Activated CD8-positive, alpha-beta memory T cell treated with anti-CD3 and anti-CD28 coated beads for 36 hours (primary cell): ENCODE results near the gene CST9. TPM values are rescaled to one million over a fixed set of nuclear protein-coding genes. Genes with fewer than 3 reads are reported as not detected.
"Not testable (repeated sequence)": the region's sequence is repeated elsewhere in the genome, so short reads cannot be mapped to it uniquely, and the experiment has no call there.

Experiments used
- CTCF ChIA-PET: fragments of 350-600 bp; sonication (Branson Sonifier 250); formaldehyde crosslinking; loops from one replicate; lab custom pipeline; 2021; ENCODE audit warnings: antibody characterized with exemption; lab: Charles Lee
- POLR2A ChIA-PET: fragments of 350-600 bp; sonication (Branson Sonifier 250); formaldehyde crosslinking; loops from one replicate; lab custom pipeline; 2021; ENCODE audit warnings: antibody characterized with exemption; lab: Charles Lee
- total RNA-seq, 2 experiments: library from RNA; stranded (reverse); gene quantifications; one replicate each; pipeline ENCODE4 v1.2.3, GENCODE V29; 2021

Gene CST9
- total RNA-seq, 2 experiments from 2014 or later: not detected

- POLR2A ChIA-PET: no interaction called here
- CTCF ChIA-PET: no interaction called here
These were observed 20.4 kb upstream of the CST9 start for GRCh38 chr20:23626040-23626620.

DNA sequence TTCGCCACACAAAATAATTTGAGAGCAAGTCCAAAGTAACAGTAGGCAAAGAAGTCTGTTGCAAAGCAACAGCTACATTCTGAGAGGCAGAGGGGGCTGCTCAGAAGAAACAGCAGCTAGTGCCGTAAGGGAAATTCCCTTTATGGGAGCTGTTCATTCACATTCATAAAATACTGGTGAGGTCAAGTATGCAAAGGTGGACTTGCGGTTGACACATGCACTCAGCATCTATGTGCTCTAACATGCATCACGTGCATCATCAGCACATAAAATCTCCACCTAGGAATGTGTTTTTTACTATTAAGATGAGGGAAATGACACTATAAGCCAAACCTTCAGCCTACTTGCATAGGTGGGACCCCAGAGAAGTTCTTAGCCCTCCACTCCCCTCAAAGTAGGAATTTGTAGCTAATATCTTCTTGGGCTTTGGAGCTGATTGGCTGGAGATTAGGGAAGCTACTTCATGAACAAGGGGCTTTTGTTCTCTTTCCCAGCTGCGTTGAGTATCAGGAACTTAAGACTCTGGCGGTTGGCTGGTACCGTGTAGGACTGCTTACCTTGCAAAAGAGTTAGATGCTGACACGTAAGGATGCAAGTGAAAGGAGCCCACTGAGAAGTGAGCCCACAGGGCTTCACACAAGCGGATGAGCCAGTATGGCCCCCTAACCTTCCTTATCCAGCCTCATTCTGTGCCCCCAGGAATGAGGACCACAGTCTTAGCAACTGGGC, 19.7 kb upstream of the CST9 start:
- CTCF ChIA-PET: no interaction called here
- POLR2A ChIA-PET: no interaction called here

DNA sequence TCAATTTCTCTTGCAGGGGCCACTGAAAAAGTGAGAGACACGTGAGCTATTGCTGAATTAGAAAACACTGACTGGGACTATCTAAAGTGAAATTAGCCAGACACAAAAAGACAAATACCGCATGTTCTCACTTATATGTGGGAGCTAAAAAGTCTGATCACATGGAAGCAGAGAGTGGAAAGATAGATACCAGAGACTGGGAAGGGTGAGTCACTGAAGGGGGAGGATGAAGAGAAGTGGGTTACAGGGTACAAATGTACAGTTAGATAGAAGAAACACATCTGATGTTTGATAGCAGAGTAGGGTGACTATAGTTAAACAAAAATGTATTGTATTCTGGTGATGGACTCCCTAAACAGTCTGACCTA, 18.6 kb upstream of the CST9 start:
- ChIA-PET POLR2A (no interaction called here), CTCF (no interaction called here)

GRCh38 chr20:23623666-23624323, 18.1 kb upstream of the CST9 start:
- ChIA-PET CTCF (no interaction called here), POLR2A (no interaction called here)

DNA sequence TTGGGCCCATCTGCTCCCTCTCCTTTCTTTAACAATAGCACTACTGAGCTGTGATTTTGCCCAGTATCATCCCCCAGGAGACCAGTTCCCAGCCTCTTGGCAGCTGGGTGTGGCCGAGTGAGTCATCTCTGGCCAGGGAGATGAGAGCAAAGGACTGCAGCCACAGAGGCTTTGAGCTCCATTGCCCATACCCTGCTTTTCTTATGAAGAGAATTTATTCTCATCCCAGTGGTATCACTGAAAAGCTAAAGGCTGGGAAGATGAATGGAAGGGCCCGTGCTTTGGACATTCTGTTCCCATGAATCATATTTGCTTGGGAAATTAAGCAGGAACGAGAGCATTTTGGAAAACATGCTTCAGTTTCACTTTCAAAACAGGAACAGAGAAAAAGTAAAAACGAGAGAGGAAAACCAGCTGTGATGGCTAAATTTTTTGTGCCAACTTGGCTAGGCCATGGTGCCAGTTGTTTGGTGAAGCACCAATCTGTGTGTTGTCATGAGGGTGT, 17.2 kb upstream of the CST9 start:
- ChIA-PET CTCF (no interaction called here), POLR2A (no interaction called here)

- CTCF ChIA-PET: not testable (repeated sequence)
These were observed 16.7 kb upstream of the CST9 start for GRCh38 chr20:23622401-23622800.

DNA sequence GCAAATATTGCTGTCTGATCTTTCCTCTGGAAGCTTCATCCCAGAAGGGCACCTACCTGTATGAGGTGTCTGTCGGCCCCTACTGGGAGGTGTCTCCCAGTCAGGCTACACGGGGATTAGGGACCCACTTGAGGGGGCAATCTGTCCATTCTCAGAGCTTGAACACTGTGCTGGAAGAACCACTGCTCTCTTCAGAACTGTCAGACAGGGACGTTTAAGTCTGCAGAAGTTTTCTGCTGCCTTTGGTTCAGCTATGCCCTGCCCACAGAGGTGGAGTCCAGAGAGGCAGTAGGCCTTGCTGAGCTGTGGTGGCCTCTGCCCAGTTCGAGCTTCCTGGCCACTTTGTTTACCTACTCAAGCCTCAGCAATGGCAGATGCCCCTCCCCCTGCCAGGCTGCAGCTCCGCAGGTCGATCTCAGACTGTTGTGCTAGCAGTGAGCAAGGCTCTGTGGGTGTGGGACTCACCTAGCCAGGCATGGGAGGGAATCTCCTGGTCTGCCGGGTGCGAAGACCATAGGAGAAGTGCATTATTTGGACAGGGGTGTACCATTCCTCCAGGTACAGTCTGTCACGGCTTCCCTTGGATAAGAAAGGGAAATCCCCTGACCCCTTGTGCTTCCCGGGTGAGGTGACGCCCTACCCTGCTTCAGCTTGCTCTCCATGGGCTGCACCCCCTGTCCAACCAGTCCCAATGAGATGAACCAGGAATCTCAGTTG, 15.1 kb upstream of the CST9 start:
- CTCF ChIA-PET: not testable (repeated sequence)

More at GRCh38 chr20:23622401-23622800, 16.7 kb upstream of the CST9 start:
- POLR2A ChIA-PET: not testable (repeated sequence)

GRCh38 chr20:23614163-23614562, 8.4 kb upstream of the CST9 start:
- POLR2A ChIA-PET: interaction anchor here (0.5 kb wide), 1 partner anchor 589 kb away, joined by 3 read pairs; no protein-coding TSS in a partner anchor

More for the DNA sequence above, 15.1 kb upstream of the CST9 start:
- POLR2A ChIA-PET: not testable (repeated sequence)

DNA sequence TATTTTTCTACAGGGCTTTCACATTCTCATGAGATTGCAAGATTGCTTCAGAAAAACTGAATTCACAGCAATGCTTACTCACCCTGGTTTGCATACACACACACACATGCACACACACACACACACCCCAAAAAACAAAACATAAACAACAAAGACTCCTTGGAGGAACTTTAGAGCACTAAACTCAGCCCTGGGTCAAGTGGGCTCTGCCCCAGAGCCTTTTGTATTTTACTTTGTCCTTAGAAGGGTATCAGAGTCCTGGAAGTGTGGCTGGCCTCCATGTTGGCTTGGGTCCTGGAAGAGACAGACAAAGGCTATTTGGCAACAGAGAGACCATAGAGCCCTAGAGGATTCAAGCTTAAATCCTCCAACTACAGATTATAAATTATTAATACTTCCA, 8.0 kb upstream of the CST9 start:
- POLR2A ChIA-PET: no interaction called here

More at GRCh38 chr20:23614163-23614562, 8.4 kb upstream of the CST9 start:
- CTCF ChIA-PET: no interaction called here

GRCh38 chr20:23612396-23612795, 6.7 kb upstream of the CST9 start:
- ChIA-PET CTCF (no interaction called here), POLR2A (no interaction called here)

More for the DNA sequence above, 8.0 kb upstream of the CST9 start:
- CTCF ChIA-PET: no interaction called here

DNA sequence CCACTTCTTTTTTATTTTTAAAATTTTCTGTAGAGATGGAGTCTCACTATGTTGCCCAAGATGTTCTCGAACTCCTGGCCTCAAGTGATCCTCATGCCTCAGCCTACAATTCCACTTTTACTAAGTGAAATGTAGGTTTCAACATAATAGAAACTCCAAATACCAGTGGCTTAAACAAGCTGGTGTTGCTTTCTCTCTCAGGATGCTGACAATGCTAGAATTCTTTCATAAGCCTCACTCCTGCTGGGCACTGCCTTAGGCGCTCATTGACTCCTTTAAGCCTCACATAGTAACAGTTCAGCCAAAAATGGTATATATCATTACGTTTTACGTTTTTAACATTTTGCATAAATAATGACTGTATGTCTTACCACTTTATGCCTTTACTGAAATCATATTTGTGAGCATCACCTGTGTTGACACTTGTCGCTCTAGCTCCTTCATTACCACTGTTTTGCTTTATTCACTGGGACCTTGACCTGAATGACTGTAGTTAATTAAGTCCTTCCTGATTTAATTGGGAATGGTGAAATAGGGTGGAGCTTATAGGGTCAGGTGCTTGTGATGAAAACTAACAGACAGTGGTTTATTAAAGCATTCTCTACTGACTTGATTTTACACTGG, 3.9 kb upstream of the CST9 start:
- POLR2A ChIA-PET: no interaction called here
- CTCF ChIA-PET: no interaction called here

DNA sequence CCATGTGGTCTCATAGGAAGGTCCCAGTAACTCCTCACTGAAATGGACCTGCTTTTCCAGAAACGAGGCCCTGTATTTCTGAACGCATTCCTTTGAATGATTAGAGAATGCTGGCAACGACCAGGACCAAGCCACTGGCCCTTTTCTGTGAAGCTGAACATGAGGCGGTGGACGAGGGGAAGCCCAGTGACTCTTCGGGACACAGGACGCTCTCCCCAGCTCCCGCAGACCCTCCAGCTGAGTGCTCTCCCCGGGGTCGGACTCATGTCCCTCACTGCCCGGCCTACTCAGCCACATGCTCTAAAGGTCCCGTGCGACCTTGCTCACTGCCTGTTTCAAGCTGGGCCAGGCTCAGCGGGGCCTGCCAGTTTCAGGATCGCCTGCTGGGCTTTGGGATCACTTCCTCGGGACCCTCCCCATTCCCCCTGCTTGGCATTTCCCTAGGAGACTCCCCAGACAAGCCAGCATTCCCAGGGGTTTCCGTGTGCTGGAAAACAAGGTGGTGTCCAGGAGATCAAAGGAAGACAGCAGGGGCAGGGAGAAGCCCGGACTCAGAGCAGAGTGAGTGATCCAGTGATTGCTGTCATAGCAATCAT, 2.6 kb upstream of the CST9 start:
- ChIA-PET POLR2A (no interaction called here), CTCF (interaction anchor here (3.8 kb wide), 1 partner anchor 166 kb away, joined by 25 read pairs; no protein-coding TSS in a partner anchor)

- ChIA-PET CTCF (interaction anchor here (0.8 to 3.8 kb wide), 2 partner anchors 43 to 165 kb away, joined by 3 to 25 read pairs; no protein-coding TSS in a partner anchor), POLR2A (no interaction called here)
These were observed 2.0 kb upstream of the CST9 start for GRCh38 chr20:23607497-23608245.

- CTCF ChIA-PET: interaction anchor here (0.7 to 3.8 kb wide), 3 partner anchors 42 to 173 kb away, joined by 3 to 25 read pairs (median 4); no protein-coding TSS in a partner anchor
- POLR2A ChIA-PET: no interaction called here
These were observed 934 bp upstream of the CST9 start for GRCh38 chr20:23606652-23607049.

DNA sequence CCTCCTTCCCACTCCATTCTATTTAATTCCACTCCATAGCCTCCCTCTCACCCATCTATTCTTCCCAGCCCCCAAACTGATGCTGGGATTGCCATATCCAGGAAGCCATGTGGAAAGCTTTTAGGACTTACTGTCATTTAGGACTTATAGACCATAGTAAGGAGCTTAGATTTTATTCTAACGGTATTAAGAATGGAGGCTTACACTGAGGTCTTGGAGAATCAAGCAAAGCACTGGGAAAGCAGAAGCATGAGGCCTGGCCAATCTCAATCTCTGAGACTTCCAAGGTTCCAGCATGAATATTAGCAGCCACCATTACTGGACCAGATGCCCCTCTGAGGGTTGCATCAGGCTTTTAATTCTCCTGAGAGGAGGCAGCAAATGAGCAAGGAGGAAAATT, 1.4 kb downstream of the CST9 start:
- CTCF ChIA-PET: interaction anchor here (1.6 kb wide), 1 partner anchor 162 kb away, joined by 6 read pairs; no protein-coding TSS in a partner anchor
- POLR2A ChIA-PET: no interaction called here

GRCh38 chr20:23603321-23603720, 2.4 kb downstream of the CST9 start:
- POLR2A ChIA-PET: no interaction called here
- CTCF ChIA-PET: interaction anchor here (1.6 kb wide), 1 partner anchor 161 kb away, joined by 6 read pairs; no protein-coding TSS in a partner anchor

GRCh38 chr20:23602699-23603098, 3.0 kb downstream of the CST9 start:
- ChIA-PET POLR2A (no interaction called here), CTCF (no interaction called here)

- ChIA-PET CTCF (no interaction called here), POLR2A (no interaction called here)
These were observed 3.5 kb downstream of the CST9 start for GRCh38 chr20:23602241-23602640.
